Activated T-cell treated with anti-CD3 and anti-CD28 coated beads, Interleukin-2, amount 50 U/mL, for 4 hours (primary cell): ENCODE data around the gene SCYL1. TPM values are rescaled to one million over a fixed set of nuclear protein-coding genes. Genes with fewer than 3 reads are reported as not detected.
"Not testable (repeated sequence)": the region's sequence is repeated elsewhere in the genome, so short reads cannot be mapped to it uniquely, and the experiment has no call there.

Experiments
- ATAC-seq, 2 donors: fragments of 200-7000 bp; cut with Tn5 transposase; one replicate each; pipeline ENCODE4 v1.10.0; 2021
- DNase-seq: peaks from one replicate; pipeline ENCODE4 v3.0.0-alpha.2; 2020
- H3K27me3 Mint-ChIP-seq: one replicate; pipeline ENCODE4 v1.8.0; 2021; ENCODE audit warnings: low read depth, mixed read lengths
- H3K36me3 Mint-ChIP-seq: one replicate; pipeline ENCODE4 v1.8.0; 2022; ENCODE audit warnings: mixed read lengths; ENCODE audit not compliant: insufficient read depth
- H3K4me1 Mint-ChIP-seq: one replicate; pipeline ENCODE4 v1.8.0; 2021; ENCODE audit warnings: low read depth, mixed read lengths
- H3K4me3 Mint-ChIP-seq: one replicate; pipeline ENCODE4 v1.8.0; 2021; ENCODE audit warnings: mild to moderate bottlenecking, moderate library complexity, mixed read lengths
- H3K9me3 Mint-ChIP-seq: one replicate; pipeline ENCODE4 v1.8.0; 2021; ENCODE audit warnings: mixed read lengths
- total RNA-seq, 3 donors: library from RNA; stranded (reverse); gene quantifications; one replicate each; pipeline ENCODE4 v1.2.1, GENCODE V29; 2021

The SCYL1 gene
- total RNA-seq, 3 donors from 2014 or later: 87.6 to 94.6 (median 94.3) TPM

GRCh38 chr11:65558002-65558929, 33.4 kb downstream of the SCYL1 start, which contains the start of gene LTBP3:
Gene LTBP3 (minus strand): TSS chr11:65558359. CDS start chr11:65557959, 400 bp downstream.
- peak; percentile 33 for DNase-seq
- H3K27me3 Mint-ChIP-seq: no peaks in the 10 kb centered on the region
- H3K4me3 Mint-ChIP-seq: peak within 1 kb of the TSS; percentile 81
- no peaks in the 10 kb centered on the region for H3K36me3 Mint-ChIP-seq
- peaks cover 57% of the 10 kb centered on the region for H3K4me1 Mint-ChIP-seq
- H3K9me3 Mint-ChIP-seq: no peaks in the 10 kb centered on the region
- ATAC-seq: peak; percentile 36 to 41

GRCh38 chr11:65558930-65559509, 34.1 kb downstream of the SCYL1 start:
- Mint-ChIP-seq H3K36me3 (no peaks in the 10 kb centered on the region), H3K4me1 (peaks cover 60% of the 10 kb centered on the region), H3K27me3 (no peaks in the 10 kb centered on the region), H3K4me3 (peak overlapping the region; percentile 65), H3K9me3 (no peaks in the 10 kb centered on the region)
- no peak for ATAC-seq
- DNase-seq: no peak

DNA sequence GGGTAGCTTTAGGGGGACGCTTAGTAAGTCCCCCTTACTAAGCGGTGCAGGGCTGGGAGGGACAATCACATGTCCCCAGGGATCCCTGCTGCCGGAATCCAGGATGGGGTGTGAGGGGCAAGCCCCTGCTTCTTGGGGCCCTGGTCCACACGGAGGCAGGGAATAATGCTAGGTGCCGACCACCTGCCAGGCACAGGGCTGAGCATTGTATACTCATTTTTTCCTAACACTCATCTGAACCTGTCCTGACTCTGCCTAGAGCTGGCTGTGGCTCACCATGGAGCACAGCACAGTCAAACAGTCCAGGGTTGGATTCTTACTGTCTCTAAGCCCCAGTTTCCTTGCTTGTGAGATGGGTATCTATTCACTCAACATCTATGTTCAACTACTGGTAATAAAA, 34.7 kb downstream of the SCYL1 start:
- H3K27me3 Mint-ChIP-seq: no peaks in the 10 kb centered on the region
- H3K4me3 Mint-ChIP-seq: peak overlapping the region; percentile 65
- peaks cover 57% of the 10 kb centered on the region for H3K4me1 Mint-ChIP-seq
- H3K9me3 Mint-ChIP-seq: no peaks in the 10 kb centered on the region
- ATAC-seq: peak; percentile 51 to 55
- no peak for DNase-seq
- no peaks in the 10 kb centered on the region for H3K36me3 Mint-ChIP-seq

GRCh38 chr11:65559951-65560537, 35.2 kb downstream of the SCYL1 start:
- no peaks in the 10 kb centered on the region for H3K36me3 Mint-ChIP-seq
- ATAC-seq: no peak
- peaks cover 55% of the 10 kb centered on the region for H3K4me1 Mint-ChIP-seq
- no peaks in the 10 kb centered on the region for H3K9me3 Mint-ChIP-seq
- no peaks in the 10 kb centered on the region for H3K27me3 Mint-ChIP-seq
- no peak for DNase-seq
- peak overlapping the region; percentile 19 for H3K4me3 Mint-ChIP-seq

GRCh38 chr11:65560555-65561418, 35.9 kb downstream of the SCYL1 start:
- Mint-ChIP-seq H3K36me3 (no peaks in the 10 kb centered on the region), H3K27me3 (no peaks in the 10 kb centered on the region), H3K4me3 (no peak overlapping the region), H3K4me1 (peaks cover 55% of the 10 kb centered on the region), H3K9me3 (no peaks in the 10 kb centered on the region)
- DNase-seq: no peak
- no peak for ATAC-seq

DNA sequence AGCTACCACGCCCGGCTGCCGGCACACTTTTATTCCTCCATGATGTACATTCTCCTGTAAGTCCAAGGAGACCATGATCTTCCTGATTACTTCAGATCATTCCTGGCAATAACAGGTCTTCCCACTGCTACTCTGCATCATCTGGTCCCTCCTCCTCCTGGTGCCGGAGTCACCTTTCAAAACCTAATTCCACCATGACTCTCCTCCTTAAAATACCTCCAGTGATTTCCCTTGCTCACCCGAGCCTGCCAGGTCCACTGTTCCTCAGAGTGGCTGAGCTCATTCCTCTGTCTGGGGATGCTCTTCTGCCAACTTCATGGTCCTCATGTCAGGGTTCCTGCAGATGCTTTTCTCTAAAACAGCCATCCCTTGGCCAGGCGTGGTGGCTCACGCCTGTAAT, 37.1 kb downstream of the SCYL1 start:
- H3K9me3 Mint-ChIP-seq: no peaks in the 10 kb centered on the region
- H3K36me3 Mint-ChIP-seq: no peaks in the 10 kb centered on the region
- H3K4me3 Mint-ChIP-seq: no peak overlapping the region
- no peak for DNase-seq
- ATAC-seq: no peak
- no peaks in the 10 kb centered on the region for H3K27me3 Mint-ChIP-seq
- peaks cover 57% of the 10 kb centered on the region for H3K4me1 Mint-ChIP-seq

DNA sequence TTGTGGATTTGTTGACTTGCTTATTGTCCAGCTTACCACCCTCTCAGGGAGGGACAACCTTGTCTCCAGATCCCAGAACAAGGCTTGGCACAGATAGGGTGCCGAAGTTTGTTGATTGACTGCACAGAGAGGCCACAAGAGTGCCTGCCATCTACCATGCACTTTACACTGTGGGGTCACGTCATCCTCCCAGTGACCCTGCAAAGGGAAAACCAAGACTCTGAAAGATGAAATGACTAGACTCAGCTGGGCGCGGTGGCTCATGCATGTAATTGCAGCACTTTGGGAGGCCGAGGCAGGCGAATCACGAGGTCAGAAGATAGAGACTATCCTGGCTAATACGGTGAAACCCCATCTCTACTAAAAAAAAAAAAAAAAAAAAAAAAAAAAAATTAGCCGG, 37.9 kb downstream of the SCYL1 start:
- Mint-ChIP-seq H3K4me1 (peaks cover 55% of the 10 kb centered on the region), H3K9me3 (no peaks in the 10 kb centered on the region), H3K4me3 (no peak overlapping the region), H3K36me3 (no peaks in the 10 kb centered on the region), H3K27me3 (no peaks in the 10 kb centered on the region)
- no peak for DNase-seq
- no peak for ATAC-seq

DNA sequence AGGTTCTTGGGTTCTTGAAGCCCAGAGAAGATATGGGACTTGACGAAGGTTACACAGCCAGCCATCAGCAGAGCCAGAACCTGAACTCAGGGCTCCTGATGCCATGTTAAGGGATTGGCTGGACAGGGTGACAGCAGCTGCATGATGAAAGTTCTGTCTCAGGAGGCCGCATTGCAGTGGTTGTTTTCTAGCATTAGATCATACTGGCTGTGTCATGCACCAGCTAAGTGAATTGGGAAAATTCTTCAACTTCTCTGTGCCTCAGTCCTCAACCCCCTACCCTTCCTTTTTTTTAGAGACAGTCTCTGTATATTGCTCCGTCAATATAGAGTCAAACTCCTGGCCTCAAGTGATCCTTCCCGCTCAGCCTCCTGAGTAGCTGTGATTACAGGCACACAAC, 38.7 kb downstream of the SCYL1 start:
- no peak for ATAC-seq
- no peak overlapping the region for H3K4me3 Mint-ChIP-seq
- no peak for DNase-seq
- H3K27me3 Mint-ChIP-seq: no peaks in the 10 kb centered on the region
- peaks cover 3% of the 10 kb centered on the region for H3K36me3 Mint-ChIP-seq
- H3K9me3 Mint-ChIP-seq: no peaks in the 10 kb centered on the region
- H3K4me1 Mint-ChIP-seq: peaks cover 62% of the 10 kb centered on the region

DNA sequence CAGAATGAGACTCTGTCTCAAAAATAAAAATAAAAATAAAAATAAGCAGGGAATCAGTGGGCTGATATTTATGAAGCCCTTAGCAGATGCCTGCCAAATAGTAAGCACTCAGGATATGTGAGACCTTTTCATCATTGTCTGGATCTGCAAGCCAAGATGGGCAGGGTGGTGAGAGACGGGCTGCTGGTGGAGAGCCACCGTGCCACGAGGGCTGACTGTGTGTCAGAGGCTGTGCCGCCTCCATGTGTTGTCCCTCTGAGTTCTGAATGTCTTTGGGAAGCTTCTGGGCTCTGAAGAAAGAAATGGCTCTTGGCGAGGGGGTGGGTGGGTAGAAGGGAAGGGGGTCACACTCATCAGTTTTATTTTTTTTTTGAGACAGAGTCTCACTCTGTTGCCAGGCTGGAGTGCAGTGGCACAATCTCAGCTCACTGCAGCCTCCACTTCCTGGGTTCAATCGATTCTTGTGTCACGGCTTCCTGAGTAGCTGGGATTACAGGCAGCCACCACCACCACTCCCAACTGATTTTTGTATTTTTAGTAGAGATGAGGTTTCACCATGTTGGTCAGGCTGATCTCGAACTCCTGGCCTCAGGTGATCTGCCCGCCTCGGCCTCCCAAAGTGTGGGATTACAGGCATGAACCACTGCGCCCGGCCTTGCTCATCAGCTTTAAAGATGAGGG, 40.1 kb downstream of the SCYL1 start:
- DNase-seq, H3K9me3 Mint-ChIP-seq, H3K4me3 Mint-ChIP-seq, H3K27me3 Mint-ChIP-seq, H3K36me3 Mint-ChIP-seq, ATAC-seq: not testable (repeated sequence)
- peaks cover 59% of the 10 kb centered on the region for H3K4me1 Mint-ChIP-seq

DNA sequence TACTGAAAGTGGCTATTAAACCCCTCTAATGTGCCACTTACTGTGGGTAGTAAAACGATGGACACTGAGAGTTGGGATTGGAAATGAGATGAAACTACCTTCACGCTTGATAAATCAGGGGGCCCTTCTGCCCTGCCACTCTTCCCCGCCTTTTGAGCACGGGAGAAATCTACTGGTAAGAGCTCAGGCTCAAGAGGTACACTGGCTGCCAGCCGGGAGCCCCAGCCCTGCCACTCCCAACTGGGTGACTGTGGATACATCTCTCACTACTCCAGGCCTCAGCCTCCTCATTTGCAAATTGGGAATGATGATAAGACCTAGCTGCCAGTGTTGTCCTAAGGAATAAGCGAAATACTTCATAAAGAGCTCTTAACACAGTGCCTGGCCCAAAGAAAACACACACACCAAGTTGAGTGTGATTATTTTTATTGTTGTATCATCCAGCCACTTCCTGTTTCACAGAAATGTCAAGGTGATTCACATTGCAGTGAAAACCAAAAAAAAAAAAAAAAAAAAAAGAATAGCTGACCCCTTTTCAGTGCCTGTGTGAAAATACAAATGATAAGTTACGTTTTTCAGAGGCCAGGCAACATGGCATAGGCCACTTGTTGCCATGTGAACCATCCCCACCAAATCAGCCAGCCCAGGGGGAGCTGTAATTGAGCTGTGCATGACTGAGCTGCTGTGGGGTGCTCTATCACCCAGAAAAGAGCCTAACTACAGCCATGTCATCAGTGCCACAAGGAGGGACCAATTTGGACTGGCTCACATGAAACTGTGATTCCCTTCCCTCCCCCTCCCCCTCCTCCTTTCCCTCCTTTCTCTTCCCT, 41.0 kb downstream of the SCYL1 start:
- Mint-ChIP-seq H3K36me3 (peaks cover 6% of the 10 kb centered on the region), H3K4me1 (peaks cover 55% of the 10 kb centered on the region), H3K27me3 (no peaks in the 10 kb centered on the region), H3K4me3 (peak overlapping the region; percentile 52), H3K9me3 (no peaks in the 10 kb centered on the region)
- no peak for DNase-seq
- no peak for ATAC-seq

DNA sequence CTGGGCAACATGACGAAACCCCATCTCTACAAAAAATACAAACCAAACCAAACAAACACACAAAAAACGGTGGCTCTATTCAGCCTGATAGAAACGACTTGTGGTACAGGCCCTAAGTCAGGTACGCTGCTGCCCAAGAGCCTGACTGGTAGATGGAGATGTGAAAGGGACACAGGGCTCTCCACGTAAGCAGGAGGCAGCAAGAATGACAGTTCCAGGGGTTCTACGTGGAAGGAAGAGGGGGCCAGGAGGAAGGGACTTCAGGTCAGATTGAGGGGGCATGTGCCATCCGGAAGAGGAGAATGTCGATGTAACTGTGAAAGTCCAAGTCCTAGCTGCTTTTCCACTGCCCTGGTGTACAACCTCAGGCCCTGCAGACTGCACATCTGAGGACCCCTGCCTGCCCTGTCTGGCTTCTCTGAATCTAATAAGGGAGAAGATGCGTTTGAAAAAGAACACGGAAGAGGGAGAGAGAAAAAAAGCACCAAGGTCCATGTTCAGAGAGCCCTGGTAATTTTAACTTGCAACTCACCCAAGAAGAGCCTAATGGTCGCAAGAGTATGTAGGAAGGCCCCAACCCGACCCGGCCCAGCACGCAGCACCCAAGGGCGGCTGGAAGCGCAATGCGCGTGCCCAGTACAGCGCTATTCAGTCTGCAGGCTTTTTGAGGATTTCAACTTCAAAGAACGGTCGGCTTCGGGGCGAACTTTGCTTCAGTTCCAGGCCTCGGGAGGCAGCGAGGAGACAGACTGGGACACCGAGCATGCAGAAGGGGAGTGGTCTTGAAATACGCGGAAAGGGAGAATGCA, 44.5 kb downstream of the SCYL1 start:
- no peaks in the 10 kb centered on the region for H3K27me3 Mint-ChIP-seq
- peak; percentile 30 to 37 for ATAC-seq
- H3K9me3 Mint-ChIP-seq: no peaks in the 10 kb centered on the region
- peak overlapping the region; percentile 99 for H3K4me3 Mint-ChIP-seq
- DNase-seq: no peak
- peaks cover 66% of the 10 kb centered on the region for H3K4me1 Mint-ChIP-seq
- H3K36me3 Mint-ChIP-seq: peaks cover 14% of the 10 kb centered on the region
